ENCODE measurements around the gene KDM4D.
A peak's percentile ranks its signal among the peaks of the same experiment; 100 is the strongest.
"Not testable (repeated sequence)": the region's sequence is repeated elsewhere in the genome, so short reads cannot be mapped to it uniquely, and the experiment has no call there.

Gene KDM4D

GRCh38 chr11:94958121-94958696 is 15.3 kb upstream of the KDM4D start:
- DNase-seq (ENCODE audit: low spot score): no peak

GRCh38 chr11:94959179-94959578 is 14.3 kb upstream of the KDM4D start:
- no peak for DNase-seq (ENCODE audit: low spot score)

DNA sequence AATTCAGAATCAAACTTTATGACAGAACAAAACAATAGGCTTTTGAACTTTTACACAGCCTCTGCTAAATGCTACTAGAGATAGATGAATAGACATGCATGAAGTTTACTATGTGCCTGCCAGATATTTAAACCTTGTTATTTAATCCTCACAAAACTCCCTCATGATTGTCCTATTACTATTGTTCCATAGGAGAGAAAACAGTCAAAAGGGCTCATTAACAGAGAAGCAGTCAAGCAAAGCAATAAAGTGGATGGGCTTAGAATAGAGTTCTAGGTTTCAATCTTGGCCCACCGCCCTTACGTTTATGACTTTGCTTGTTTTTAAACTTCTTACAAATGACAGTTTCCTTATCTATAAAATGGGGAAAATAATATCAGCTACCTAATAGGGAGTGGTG is 13.0 kb upstream of the KDM4D start:
- no peak for DNase-seq (ENCODE audit: low spot score)

DNA sequence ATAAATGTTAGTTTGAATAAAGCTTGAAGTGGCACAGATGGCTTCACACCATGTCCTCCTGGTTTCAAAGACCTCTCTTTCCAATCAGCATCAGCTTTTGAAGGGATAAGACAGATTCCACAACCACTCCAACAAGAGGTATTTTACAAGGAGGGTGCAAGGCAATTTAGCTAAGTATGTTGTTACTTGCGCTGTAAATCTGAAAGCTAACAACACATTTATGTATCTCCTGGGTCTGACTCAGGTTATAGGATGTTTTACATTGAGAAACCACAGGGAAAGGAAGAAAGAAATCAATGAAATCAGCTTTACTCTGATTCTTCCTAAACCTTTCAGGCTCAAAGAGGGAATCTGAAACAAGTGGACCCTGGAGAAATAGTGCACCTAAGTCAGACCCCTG is 12.3 kb upstream of the KDM4D start:
- no peak for DNase-seq (ENCODE audit: low spot score)

GRCh38 chr11:94964934-94965333 is 8.6 kb upstream of the KDM4D start:
- DNase-seq (ENCODE audit: low spot score): no peak

DNA sequence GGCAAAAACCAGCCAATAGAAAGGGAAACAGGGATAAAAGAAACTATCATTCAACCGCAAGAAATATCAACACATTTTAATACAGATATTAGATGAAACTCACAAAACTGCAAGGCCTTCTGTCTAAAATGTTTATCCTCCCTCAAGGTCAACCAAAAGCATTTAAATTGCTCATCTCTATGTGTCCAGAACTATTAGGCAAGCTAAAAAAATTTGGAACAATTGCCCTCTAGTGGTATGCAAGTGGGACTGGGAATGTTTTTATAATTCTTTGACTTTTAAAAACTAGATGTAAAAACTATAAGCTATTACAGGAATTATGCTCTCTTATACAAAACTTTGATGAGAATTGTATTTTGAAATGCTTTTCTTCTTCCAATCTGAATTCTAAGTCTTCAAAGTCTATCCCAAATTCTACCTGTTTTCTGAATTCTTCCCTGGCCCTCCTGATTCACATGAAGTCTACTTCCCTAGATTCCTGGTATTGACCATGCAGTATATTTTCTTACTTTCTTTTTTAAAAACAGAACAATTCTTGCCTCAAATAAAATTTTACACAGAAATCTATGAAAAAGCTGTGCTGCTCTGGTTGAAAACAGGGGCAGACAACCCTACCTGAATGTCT is 5.1 kb upstream of the KDM4D start:
- DNase-seq (ENCODE audit: low spot score): no peak

DNA sequence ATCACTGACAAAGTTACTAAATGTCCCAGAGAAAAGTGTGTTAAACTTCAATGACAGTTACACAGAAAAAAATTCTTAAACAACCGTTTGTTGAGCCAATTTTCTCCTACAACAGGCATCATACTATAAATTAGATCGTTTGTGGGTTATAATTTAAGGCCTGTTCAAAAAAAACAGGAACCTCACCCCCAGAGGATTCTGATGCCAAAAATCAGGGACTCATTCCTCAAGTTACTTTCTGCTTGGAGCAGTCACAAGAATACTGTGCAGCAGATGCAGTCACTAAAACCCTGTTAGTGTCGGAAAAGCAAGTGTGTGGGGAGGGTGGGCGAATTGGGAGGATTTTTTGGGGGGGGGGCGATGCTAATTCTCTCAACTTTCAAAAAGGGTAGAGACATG is 810 bp upstream of the KDM4D start:
- no peak for DNase-seq (ENCODE audit: low spot score)

GRCh38 chr11:94974178-94974577 is 669 bp downstream of the KDM4D start:
- peak; percentile 2 for DNase-seq (ENCODE audit: low spot score)

DNA sequence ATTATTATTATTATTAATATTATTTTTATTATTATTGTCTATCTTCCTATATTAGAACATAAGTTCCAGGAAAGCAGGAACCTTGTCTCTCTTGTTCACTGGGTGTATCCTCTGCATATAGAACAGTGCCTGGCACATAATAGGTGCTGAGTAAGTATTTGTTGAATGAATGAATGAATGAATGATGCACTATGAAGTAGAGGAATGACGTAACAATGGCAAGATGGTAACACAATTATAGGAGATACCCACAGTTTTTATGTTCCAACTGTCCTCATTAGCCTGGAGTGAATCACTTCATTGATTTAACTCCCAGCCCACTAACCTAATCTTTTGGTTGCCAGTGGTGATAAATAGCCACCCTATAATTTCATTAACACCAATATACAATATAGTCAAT is 2.1 kb downstream of the KDM4D start:
- no peak for DNase-seq (ENCODE audit: low spot score)

DNA sequence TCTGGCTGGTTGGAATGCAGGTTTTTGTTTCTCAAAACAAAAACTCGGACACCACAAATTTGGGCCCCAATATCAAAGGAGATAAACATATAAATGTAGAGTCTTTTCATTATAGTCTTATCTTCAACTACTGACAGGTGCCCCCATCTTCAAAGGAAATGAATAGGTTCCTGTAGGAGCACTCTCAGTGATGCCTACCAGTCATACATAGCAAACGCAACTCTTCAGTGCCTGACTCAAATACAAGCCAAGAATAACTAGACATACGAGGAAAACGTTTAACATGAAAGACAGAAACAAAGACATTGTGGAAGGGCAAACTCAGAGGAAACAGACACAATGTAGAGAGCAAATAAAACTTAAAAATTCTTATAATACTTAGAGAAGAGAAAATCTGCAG is 13.9 kb downstream of the KDM4D start:
- no peak for DNase-seq (ENCODE audit: low spot score)

GRCh38 chr11:94988748-94989147 is 15.2 kb downstream of the KDM4D start:
- no peak for DNase-seq (ENCODE audit: low spot score)

DNA sequence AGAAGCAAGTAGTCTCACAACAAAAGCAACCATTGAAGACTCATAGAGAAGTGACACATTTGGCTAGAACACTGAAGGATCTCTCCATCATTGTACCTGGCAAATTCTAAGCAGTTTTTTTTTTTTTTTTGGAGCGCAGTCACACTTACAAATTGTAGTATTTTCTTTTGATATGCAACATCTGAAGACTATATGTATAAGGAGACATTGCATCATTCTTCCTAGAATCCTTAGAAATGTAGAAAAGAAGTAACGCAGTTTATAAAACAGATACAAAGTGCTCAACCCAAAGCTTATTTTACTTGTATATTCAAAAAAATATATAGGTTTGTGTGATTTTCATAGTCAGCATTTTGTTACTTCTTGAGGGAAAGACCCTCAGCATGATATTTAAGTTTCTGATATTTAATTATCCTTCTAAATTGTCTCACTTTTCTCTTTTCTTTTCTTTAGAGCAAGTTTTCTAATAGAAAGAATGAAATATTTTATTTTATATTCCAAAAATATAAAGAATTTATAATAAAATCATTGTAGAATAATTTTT is 20.0 kb downstream of the KDM4D start:
- no peak for DNase-seq (ENCODE audit: low spot score)

GRCh38 chr11:94997437-94997836 is 23.9 kb downstream of the KDM4D start:
- no peak for DNase-seq (ENCODE audit: low spot score)

- DNase-seq (ENCODE audit: low spot score): no peak
Observed at GRCh38 chr11:94998285-94998684, 24.8 kb downstream of the KDM4D start.

DNA sequence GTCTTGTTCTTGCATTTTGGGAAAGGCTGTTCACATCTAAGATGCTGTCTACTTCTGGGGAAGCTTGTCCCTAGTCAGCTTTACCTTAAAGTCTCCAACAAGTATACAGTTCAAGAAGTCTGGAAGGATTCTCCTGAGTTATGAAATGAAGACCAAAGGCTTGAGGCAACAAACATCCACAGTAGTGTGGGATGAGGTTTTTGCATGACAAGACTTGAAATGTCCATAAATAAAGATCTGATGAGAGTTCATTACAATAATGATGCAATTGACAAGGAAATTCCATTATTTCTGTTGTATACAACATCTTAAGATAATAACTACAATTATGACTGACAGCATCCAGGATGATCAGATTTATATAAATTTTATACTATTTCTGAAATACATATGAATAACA is 30.2 kb downstream of the KDM4D start:
- no peak for DNase-seq (ENCODE audit: low spot score)

DNA sequence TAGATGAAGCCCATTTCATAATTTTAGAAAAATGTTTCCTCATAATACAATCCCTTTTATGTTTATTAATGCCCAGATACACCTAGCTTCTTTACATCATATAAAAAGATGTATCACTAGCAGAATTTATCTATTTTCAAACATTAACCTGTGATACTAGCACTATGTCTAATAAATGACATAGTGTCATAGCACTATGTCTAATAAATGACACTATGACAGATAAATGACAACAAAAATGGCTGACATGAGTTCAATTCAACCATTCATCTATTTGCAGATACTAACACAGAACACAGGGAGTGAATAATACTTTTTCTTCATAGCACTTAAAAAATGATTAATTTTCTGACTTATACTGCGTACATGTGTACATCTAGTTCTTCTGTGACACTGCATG is 32.1 kb downstream of the KDM4D start:
- DNase-seq (ENCODE audit: low spot score): no peak

- DNase-seq (ENCODE audit: low spot score): no peak
Observed at GRCh38 chr11:95011376-95011775, 37.9 kb downstream of the KDM4D start.

GRCh38 chr11:95014184-95014821 is 40.8 kb downstream of the KDM4D start:
- DNase-seq (ENCODE audit: low spot score): no peak

- no peak for DNase-seq (ENCODE audit: low spot score)
Observed at GRCh38 chr11:95016139-95016538, 42.6 kb downstream of the KDM4D start.

- not testable (repeated sequence) for DNase-seq (ENCODE audit: low spot score)
Observed at GRCh38 chr11:95021468-95021867, 48.0 kb downstream of the KDM4D start.

DNA sequence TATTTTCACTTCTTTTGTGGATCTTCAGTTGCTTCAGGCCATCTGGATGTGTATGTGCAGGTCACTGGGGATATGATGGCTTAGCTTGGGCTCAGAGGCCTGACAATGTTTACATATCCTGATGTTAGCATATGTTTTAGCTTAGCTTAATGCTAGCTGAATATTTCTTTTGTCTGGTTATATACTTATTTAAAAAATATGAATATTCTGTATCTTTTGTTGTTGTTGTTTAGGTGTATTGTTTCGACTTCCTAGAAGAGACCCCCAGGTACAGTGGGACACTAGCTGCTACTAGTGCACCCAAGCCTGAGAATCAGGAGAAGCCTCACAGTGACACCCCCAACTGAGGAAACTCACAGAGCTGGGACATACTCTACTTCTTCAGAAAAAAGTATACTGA is 51.4 kb downstream of the KDM4D start, which contains the start of gene KDM4E:
TSS of gene KDM4E (plus strand) at position 301 of the 400 bp plus-strand sequence. CDS start 300 bp downstream, outside the sequence.
- no peak for DNase-seq (ENCODE audit: low spot score)

- not testable (repeated sequence) for DNase-seq (ENCODE audit: low spot score)
Observed at GRCh38 chr11:95025594-95025993, 52.1 kb downstream of the KDM4D start.

DNA sequence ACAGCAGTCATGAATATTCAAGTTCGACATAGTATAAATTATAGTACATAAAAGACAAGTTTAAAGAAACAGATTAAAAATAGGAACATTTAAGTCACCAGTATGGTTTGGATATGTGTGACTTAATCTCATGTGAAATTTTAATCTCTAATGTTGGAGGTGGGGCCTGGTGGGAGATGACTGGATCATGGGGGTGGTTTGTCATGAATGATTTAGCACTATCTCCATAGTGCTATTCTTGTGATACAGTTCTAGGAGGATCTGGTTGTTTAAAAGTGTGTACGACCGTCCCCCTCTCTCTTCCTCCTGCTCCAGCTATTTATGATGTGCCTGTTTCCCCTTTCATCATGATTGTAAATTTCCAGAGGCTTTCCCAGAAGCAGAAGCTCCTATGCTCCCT is 54.8 kb downstream of the KDM4D start:
- DNase-seq (ENCODE audit: low spot score): no peak
